AG08396 (cell line): ENCODE data around the gene PATZ1.

Experiments
- DNase-seq: peaks from one replicate; pipeline ENCODE4 v3.0.0; 2012; ENCODE audit warnings: low spot score, mixed read lengths

The PATZ1 gene

DNA sequence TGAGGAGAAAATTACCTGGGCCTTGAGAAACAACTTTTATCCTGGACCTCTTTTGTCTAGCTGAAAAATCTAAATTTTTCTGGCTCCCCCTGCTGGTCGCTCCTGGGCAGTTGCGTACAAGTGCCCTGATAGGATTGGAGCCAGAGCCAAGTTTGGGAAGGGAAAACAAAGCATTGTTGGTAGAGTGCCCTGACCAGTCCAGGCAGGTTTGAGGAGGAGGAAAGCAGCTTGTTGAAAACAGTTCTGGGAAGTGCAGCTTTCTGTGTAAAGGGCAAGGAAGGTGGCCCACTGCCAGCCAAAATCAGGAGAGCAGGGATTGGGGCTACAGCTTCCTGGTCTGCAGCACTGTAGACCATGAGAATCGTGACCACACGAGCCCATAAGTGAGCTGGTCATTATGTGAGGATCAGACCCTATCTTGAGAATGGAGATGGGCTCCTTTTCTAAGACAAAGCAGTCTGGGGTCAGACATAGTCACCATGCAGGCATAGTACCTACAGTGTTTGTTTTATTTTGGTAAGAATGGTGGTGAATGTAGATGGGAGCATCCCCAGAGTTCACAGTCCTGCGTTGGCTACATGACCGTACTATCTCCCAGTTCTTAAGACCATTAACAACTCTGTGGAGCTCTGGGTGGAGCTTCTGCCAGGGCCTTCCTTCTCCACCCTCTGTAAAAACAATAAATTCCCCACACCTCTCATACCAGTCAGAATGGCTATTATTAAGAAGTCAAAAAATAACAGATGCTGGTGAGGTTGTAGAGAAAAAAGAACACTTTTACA, 32.6 kb downstream of the PATZ1 start:
- DNase-seq: peak; percentile 79

DNA sequence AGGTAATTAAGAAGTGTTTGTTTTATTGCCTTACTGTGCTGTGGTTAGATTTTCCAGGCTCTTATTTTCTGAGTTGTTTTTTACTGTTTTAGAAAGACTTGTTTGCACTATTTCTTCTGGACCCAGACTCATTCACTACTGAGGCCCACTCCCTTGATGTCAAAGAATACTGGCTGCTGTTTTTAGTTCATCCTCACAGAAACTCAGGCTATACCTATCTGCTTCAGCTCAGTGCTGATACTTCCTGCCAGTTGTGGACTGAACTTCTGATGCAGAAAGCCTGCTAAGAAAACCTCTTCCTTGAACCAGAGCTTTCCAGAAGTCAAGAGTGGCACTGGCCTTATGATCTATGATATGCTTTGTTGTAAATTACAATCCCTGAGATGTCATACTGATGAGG, 38.0 kb downstream of the PATZ1 start:
- no peak for DNase-seq

DNA sequence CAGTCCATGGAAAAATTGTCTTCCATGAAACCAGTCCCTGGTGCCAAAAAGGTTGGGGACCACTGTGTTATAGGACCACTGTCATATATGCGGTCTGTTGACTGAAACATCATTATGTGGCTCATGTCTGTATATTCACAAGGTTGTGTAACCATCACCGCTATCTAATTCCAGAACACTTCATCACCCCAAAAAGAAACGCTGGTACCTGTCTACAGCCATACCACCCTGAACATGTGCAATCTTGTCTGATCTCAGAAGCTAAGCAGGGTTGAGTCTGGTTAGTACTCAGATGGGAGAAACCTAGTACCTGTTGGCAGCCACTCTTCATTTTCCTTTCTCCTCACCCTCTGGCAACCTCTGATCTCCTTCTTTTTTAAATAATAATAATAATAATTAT, 41.0 kb downstream of the PATZ1 start:
- DNase-seq: no peak

- DNase-seq: no peak
Measured at GRCh38 chr22:31302537-31302936, 43.6 kb downstream of the PATZ1 start.

DNA sequence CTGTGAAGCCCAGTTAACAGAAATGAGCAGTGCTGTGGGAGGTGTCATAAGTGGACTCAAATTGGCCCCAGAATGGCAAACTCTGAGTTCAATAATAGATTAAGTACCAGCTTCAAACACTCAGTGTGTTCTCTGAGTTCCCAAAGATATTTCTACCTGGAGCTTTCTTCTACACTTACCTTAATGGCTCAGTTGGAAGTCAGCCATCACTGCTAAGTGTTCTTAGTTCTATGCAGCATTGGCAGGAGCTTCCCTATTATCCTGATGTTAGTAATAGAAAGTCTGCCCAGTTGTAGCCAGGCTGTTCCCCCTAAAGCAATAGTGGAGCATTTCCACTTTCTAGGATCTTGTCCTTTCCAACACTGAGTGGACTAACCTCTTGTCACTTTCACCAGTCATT, 44.1 kb downstream of the PATZ1 start:
- DNase-seq: no peak

DNA sequence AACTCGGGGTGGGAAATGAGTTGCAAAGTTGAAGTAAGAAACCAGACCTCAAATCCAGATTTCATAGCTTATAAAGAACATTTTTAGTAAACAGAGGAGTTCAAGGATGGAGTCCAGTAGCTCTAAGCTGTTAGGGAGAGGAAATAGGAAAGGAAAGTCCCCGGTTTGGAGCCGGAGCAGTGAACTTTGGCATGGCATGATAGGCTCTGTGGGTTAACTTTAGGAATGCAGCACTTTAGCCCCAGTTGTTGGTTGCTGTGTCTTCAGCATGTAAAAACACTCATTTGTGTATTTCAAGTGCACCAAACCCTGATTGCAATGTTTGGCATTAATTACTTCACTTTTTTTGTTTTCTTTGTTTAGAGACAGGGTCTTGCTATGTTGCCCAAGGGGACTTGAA, 45.2 kb downstream of the PATZ1 start:
- no peak for DNase-seq

DNA sequence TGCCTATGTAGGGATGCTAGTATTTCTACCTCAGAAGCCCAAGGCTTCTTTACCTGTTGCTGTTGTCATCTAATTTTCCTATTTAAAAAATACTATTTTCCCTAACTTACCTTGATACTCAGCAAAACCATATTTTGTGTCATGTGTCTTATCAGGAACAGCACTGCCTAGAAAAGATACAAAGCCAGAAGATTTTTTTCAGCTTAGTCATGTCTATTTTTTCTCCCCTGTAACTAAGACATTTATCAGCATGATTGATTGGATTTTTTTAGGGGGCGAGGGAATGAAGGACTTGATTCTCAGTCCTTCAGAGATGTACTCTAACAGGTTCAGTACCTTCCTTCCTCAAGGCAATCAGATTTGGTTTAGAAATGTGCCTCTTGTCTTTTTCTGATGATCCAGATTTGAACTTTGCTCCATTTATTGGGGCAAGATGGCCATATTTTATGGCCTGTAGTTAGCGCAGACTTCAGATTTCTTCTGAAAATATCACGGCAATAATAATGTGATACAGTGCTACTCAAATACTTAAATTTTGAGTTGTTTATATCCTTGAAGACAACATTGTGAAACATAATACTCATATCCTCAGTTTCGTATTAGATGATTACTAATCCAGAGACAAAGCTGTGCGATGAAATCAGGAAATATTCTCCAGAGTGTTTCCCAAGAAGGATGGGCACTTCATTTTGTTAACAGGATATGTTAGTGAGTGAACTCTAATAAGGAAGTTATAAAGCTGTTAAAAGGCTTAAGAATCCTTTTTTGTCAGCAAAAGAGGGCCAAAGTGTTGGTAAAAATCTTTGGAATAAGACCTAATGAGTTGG, 50.1 kb downstream of the PATZ1 start:
- DNase-seq: no peak

GRCh38 chr22:31295360-31295759, 50.8 kb downstream of the PATZ1 start:
- no peak for DNase-seq

DNA sequence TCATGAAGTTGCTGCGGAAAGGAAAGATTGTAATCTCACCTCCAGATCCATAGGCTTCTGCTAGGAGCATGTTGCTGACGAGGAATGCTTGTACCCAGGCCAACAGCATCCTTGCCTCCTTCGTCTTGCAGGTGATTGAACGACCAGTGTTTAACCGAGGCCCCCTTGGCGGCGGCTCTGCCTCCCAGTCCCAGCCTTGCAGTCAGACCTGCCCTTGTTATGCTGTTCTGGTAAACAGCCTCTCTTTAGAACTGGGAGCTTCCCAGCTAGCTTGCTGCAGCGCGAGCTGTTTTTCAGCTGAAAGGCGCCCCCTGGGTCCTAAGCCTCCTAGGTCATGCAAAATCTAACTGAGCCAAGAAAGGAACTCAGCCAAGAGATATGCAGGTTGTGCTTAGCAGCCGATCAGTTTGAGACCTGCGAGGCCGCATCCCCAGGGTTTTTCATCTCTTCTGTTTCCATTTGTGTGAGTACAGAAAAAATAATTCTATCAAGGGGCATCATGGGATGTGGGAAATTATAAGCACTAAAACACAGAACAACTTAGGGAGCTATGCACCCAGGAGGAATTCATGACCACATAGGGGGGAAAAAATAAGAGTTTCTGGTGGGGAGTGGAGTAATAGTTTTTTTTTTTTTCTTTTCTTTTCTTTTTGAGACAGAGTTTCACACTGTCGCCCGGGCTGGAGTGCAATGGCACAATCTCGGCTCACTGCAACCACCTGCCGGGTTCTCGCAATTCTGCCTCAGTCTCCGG, 53.7 kb downstream of the PATZ1 start, which contains the start of gene PIK3IP1:
Gene PIK3IP1, minus strand, starts transcription at position 253 of the 754 bp plus-strand sequence. Its CDS starts 144 bp downstream, at position 109.
- DNase-seq: peak; percentile 87

DNA sequence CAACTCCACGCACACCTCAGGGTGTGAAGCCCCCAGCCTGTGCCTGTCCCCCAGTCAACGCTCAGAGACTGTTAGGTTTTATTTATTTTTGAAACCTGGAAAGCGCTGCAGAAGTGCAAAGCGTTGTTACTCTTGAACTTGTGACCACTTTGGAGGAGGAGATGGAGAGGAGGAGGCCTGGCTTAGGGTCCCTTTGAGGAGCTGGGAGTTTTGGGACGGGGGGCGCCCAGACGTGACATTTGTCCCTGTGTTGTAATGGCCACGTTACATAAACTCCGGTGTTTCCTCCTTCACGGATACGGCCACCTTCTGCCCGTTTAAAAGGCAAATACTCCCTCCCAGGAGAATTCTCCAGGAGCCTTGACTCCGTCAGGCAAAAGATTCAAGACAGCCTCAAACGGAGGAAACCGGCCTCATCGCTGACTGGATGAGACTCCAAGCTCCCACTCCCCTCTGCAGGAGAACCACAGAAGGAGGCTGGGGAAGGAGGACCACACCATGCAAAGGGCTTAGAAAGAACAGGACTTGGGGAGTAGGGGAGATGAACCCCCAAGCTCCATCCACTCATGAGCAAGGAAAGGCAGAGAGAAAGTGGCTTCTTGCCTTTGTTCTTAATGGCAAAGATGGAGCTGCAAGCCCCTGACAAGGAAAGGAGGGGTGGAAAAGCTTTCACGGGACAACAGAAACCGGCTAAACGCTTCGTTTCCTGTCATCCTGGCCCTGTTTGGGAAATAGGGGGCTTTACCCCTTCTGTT, 54.5 kb downstream of the PATZ1 start:
- no peak for DNase-seq

DNA sequence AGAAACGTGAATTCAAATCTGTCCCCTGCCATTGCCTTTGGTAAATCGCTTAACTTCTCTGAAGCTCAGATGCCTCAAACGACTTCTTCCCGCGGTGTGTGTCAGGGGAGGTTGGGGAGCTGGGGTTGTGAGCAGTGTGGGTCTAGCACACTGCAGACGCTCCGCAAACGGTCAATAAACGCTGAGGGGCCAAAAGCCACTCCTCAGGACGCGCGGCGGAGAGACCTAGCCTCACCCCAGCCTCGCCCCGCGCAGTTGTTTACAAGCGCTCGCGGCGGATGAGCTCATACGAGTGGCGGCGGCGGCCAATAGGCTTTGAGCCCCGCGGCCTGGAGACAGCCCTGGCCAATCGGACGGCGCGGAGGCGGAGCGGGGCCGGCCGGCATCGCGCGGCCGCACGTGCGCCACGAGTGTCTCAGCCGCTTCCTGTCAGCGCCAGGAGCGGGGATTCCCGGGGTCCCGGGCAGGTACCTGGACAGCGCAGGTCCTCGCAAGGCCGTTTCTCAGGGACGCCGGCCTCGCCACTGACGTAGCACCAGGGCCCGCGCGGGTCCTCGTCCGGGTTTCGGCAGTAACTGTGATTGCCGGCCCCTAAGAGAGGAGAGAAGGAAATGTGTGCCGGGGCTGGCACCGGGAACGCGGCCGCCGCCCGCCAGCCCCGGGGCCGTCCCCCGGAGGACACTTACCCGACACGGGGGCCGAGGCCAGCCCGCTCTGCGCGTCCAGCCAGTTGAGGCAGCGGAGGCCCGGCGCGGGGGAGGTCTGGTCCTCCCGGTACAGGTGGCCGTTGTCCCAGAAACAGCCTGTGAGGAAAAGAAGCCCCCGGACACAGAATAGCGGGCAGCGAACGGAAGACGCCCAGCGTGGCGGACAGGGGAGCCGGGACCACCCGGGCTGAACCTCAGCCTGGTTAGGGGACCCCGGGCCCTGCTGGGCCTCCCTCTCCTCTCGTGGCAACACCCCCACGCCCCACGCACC, 55.4 kb downstream of the PATZ1 start:
- DNase-seq: peak; percentile 98

DNA sequence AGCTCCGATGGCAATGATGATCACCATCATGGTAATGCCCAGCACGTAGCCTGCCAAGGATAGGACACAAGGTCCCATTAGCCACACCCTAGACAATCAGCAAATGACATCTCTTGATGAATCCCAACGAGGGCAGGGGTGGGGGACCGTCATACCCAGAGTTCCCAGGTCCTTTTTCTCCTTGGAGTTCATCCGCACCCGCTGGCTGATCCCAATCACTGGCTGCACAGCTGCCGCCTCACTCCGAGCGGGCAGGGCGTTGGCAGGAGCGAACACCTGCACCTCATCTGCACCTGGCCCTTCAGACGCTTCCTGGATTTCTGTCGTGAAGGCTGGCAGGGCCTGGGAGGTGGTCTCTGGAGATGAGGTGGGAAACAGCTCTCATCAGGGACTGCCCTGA, 56.8 kb downstream of the PATZ1 start:
- no peak for DNase-seq

- no peak for DNase-seq
Measured at GRCh38 chr22:31288496-31289240, 57.5 kb downstream of the PATZ1 start.

GRCh38 chr22:31287818-31288495, 58.2 kb downstream of the PATZ1 start:
- DNase-seq: no peak

DNA sequence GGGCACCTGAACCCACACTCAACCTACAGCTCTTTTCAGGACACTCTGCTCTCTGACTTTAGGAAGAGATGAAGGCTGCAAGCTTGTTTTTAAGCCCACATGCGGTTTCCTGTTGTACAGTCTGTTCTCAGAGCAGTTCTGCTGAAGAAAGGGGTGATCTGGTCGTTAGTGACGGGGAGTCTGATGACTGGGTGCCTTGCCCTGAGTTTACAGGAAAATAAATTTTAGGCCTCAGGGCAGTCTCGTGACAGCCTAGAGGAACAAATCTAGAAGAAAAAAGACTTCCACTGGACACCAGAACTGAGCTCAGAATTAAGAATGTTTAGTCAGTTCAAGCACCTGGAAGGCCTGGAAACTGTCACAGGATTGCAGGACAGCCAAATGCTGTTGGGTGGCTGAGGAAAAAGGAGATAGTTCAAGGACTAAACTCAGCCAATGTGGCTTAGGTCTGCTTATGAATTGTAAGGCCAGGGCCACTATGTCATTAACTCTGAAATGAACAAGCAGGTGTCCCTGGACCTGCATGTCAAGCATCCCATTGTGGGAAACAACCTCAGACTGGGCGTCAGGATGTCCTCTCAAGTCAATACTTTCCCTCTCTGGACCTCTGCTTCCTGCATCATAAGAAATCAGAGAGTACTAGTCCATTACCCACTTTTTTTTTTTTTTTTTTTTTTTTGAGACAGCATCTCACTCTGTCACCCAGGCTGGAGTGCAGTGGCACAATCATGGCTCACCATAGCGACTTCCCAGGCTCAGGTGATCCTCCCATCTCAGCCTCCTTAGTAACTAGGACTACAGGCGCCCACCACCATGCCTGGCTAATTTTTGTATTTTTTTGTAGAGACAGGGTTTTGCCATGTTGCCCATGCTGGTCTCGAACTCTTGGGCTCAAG, 59.5 kb downstream of the PATZ1 start:
- no peak for DNase-seq

DNA sequence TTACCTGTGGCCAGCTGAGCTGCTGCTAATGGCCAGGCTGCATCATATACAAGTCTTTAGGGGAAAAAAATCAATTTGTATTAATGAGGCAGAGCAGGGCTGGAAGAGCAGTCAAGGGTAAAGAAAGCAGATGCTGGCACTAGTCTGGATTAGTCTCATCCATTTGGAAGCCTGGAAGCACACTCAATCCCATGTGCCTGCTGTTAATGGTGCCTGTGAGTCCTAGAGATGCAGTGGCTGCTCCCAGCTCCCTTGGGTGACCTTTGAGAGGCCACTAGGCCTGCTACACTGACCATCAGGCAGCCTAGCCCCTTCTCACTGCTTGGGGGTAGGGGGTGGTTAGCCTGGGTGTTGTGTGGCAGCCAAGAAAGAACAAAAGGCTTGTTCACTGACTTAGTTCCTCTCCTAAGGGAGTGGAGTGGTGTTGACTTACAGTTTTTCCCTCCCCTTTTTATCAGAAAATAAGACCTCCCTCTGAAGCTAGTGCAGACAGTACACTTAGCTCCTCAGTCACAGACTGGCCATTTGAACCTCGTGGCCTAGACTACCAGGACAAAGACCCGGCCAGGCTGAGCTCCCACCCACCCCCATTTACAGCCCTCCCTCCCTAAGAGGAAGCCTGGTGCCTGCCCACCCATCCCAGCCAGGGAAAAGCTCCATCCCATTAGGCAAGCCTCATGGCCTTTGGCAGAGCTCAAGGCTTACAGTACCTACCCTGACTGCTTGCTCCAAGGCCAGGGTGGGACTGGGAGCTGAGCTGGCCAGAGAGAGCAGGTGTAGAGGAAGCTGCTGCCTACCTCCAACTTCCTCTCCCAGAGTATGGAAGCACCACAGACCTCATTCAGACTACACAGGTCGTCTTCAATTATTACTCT, 61.6 kb downstream of the PATZ1 start:
- DNase-seq: no peak
